Liver (tissue), 9 donors: ENCODE data around the gene IRAK1BP1. TPM values are rescaled to one million over a fixed set of nuclear protein-coding genes. Genes with fewer than 3 reads are reported as not detected.

Experiments
- DNase-seq: peaks from one replicate; pipeline ENCODE4 v3.0.0-alpha.2; 2017; ENCODE audit warnings: low spot score
- H3K27ac ChIP-seq, 2 donors: one replicate each; pipeline ENCODE4 v1.7.0; 2013; ENCODE audit warnings: inconsistent platforms in 2 of 2, low read length in 2 of 2, control low read depth in 1 of 2, low read depth in 1 of 2, mild to moderate bottlenecking in 1 of 2
- H3K27me3 ChIP-seq, 4 donors: one replicate each; pipeline versions ENCODE4 v1.6.1 to v1.7.0; 2013; ENCODE audit warnings: low read length in 3 of 4, inconsistent platforms in 1 of 4, mild to moderate bottlenecking in 1 of 4, moderate library complexity in 1 of 4; ENCODE audit not compliant: control insufficient read depth in 4 of 4, insufficient read depth in 4 of 4
- H3K36me3 ChIP-seq, 4 donors: one replicate each; pipeline versions ENCODE4 v1.6.1 to v1.7.0; 2013; ENCODE audit warnings: low read length in 3 of 4, mild to moderate bottlenecking in 3 of 4, low read depth in 1 of 4, moderate library complexity in 1 of 4; ENCODE audit not compliant: control insufficient read depth in 4 of 4, insufficient read depth in 3 of 4
- H3K4me1 ChIP-seq, 4 donors: one replicate each; pipeline versions ENCODE4 v1.6.1 to v1.7.0; 2013; ENCODE audit warnings: low read length in 3 of 4, mild to moderate bottlenecking in 3 of 4, moderate library complexity in 1 of 4; ENCODE audit not compliant: control insufficient read depth in 4 of 4, insufficient read depth in 4 of 4
- H3K4me3 ChIP-seq, 3 donors: one replicate each; pipeline versions ENCODE4 v1.6.1 to v1.7.0; 2013; ENCODE audit warnings: low read length in 3 of 3, control low read depth in 1 of 3, low read depth in 1 of 3, mild to moderate bottlenecking in 1 of 3
- H3K9ac ChIP-seq, 2 donors: one replicate each; pipeline ENCODE4 v1.7.0; 2013; ENCODE audit warnings: low read length in 2 of 2, mild to moderate bottlenecking in 2 of 2, moderate library complexity in 2 of 2, control low read depth in 1 of 2, low read depth in 1 of 2
- H3K9me3 ChIP-seq, 4 donors: one replicate each; pipeline versions ENCODE4 v1.6.1 to v1.7.0; 2013; ENCODE audit warnings: low read length in 3 of 4; ENCODE audit not compliant: control insufficient read depth in 4 of 4
- EGR1 ChIP-seq, 2 donors: IDR thresholded peaks; 2 replicates each; pipeline ENCODE4 v1.6.1; 2016 to 2018; ENCODE audit warnings: antibody characterized with exemption in 2 of 2, low read depth in 2 of 2
- FOXA1 ChIP-seq: IDR thresholded peaks from 2 replicates; pipeline ENCODE4 v1.6.1; 2016; ENCODE audit warnings: antibody characterized with exemption
- FOXA2 ChIP-seq: IDR thresholded peaks from 2 replicates; pipeline ENCODE4 v1.6.1; 2016; ENCODE audit warnings: antibody characterized with exemption
- GABPA ChIP-seq, 2 donors: IDR thresholded peaks in 1 of 2; conservative IDR thresholded peaks in 1 of 2; 2 replicates each; pipeline ENCODE4 v1.6.1; 2016; ENCODE audit warnings: antibody characterized with exemption in 2 of 2, mild to moderate bottlenecking in 1 of 2, moderate library complexity in 1 of 2
- HNF4A ChIP-seq, 2 donors: conservative IDR thresholded peaks; 2 replicates each; pipeline ENCODE4 v1.6.1; 2016; ENCODE audit warnings: antibody characterized with exemption in 2 of 2, mild to moderate bottlenecking in 2 of 2
- HNF4G ChIP-seq: IDR thresholded peaks from 2 replicates; pipeline ENCODE4 v1.6.1; 2016; ENCODE audit warnings: antibody characterized with exemption
- JUND ChIP-seq, 2 donors: IDR thresholded peaks; 2 replicates each; pipeline ENCODE4 v1.6.1; 2016; ENCODE audit warnings: antibody characterized with exemption in 2 of 2
- NR2F2 ChIP-seq: IDR thresholded peaks from 2 replicates; pipeline ENCODE4 v1.6.1; 2016; ENCODE audit warnings: antibody characterized with exemption
- RAD21 ChIP-seq, 2 donors: IDR thresholded peaks; 2 replicates each; pipeline ENCODE4 v1.6.1; 2016; ENCODE audit warnings: antibody characterized with exemption in 2 of 2, mild to moderate bottlenecking in 2 of 2
- REST ChIP-seq: IDR thresholded peaks from 2 replicates; pipeline ENCODE4 v1.6.1; 2016; ENCODE audit warnings: antibody characterized with exemption, mild to moderate bottlenecking
- RXRA ChIP-seq, 2 donors: IDR thresholded peaks; 2 replicates each; pipeline ENCODE4 v1.6.1; 2017 to 2018; ENCODE audit warnings: antibody characterized with exemption in 2 of 2, mild to moderate bottlenecking in 1 of 2
- SP1 ChIP-seq: IDR thresholded peaks from 2 replicates; pipeline ENCODE4 v1.6.1; 2018; ENCODE audit warnings: antibody characterized with exemption, mild to moderate bottlenecking
- TAF1 ChIP-seq: conservative IDR thresholded peaks from 2 replicates; pipeline ENCODE4 v1.6.1; 2016; ENCODE audit warnings: antibody characterized with exemption, mild to moderate bottlenecking
- YY1 ChIP-seq: IDR thresholded peaks from 2 replicates; pipeline ENCODE4 v1.6.1; 2016; ENCODE audit warnings: antibody characterized with exemption, mild to moderate bottlenecking
- WGBS: extraction: QIAGEN DNeasy Blood & Tissue Kit; methylation state at CpG from one replicate; pipeline ENCODE4 v1.1.7; 2013; 5-methylcytosine and 5-hydroxymethylcytosine counted together
- polyA plus RNA-seq, 2 donors: library from polyadenylated mRNA; stranded (reverse) in 1 of 2; unstranded in 1 of 2; fragments of 200-250 nt in 1 of 2; fragments of >200 nt in 1 of 2; fragmentation: Nextera tagmentation in 1 of 2; extraction: Ambion mirVana in 1 of 2; gene quantifications; one replicate each; pipeline versions ENCODE4 v1.2.1 to v1.2.3, GENCODE V29; 2013 to 2015
- total RNA-seq, 2 donors: library from RNA; depleted of rRNA; stranded (reverse); fragments of >200 nt; gene quantifications; one replicate each; pipeline ENCODE4 v1.2.3, GENCODE V29; 2014
- TF ChIP-seq, protein P1 (sequence below): IDR thresholded peaks from 2 replicates; pipeline ENCODE4 v1.6.1; 2016; ENCODE audit warnings: antibody characterized with exemption
- TF ChIP-seq, protein P2 (sequence below): IDR thresholded peaks from 2 replicates; pipeline ENCODE4 v1.6.1; 2016; ENCODE audit warnings: antibody characterized with exemption
- TF ChIP-seq, protein P3 (sequence below): fragments of 150-350 bp; IDR thresholded peaks from 2 replicates; pipeline ENCODE4 v1.5.1; 2017; ENCODE audit warnings: improper control_type of control experiment, low read depth, low read length; ENCODE audit not compliant: missing input control
- TF ChIP-seq, protein P4 (sequence below): IDR thresholded peaks from 2 replicates; pipeline ENCODE4 v1.6.1; 2016; ENCODE audit warnings: antibody characterized with exemption
- donor health status: healthy.
- donor health status: healthy.
- donor health status: healthy.
- donor health status: healthy.
- donor health status: healthy.

The IRAK1BP1 gene
- total and polyA plus RNA-seq, 4 donors: 0.46 to 2.2 (median 0.77) TPM

DNA sequence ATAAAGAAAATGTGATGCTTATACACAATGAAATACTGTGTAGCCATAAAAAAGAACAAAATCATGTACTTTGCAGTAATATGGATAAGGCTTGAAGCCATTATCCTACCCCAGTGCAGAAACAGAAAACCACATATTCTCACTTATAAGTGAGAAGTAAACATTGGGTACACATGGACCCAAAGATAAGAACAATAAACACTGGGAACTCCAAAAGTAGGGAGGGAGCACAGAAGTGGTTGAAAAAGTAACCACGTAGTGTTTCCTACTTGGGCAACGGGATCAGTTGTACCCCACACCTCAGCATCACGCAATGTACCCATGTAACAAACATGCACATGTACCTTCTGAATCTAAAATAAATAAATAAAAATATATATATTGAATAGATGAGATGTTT lies 8.2 kb downstream of the IRAK1BP1 start:
- no peak overlapping the region for H3K9ac ChIP-seq
- H3K27ac ChIP-seq: no peak overlapping the region
- TF ChIP-seq, protein P1, sequence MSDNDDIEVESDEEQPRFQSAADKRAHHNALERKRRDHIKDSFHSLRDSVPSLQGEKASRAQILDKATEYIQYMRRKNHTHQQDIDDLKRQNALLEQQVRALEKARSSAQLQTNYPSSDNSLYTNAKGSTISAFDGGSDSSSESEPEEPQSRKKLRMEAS: no peak
- no peak for TF ChIP-seq RXRA (IDR thresholded peaks at IDR 0.05)
- TF ChIP-seq, protein P2, sequence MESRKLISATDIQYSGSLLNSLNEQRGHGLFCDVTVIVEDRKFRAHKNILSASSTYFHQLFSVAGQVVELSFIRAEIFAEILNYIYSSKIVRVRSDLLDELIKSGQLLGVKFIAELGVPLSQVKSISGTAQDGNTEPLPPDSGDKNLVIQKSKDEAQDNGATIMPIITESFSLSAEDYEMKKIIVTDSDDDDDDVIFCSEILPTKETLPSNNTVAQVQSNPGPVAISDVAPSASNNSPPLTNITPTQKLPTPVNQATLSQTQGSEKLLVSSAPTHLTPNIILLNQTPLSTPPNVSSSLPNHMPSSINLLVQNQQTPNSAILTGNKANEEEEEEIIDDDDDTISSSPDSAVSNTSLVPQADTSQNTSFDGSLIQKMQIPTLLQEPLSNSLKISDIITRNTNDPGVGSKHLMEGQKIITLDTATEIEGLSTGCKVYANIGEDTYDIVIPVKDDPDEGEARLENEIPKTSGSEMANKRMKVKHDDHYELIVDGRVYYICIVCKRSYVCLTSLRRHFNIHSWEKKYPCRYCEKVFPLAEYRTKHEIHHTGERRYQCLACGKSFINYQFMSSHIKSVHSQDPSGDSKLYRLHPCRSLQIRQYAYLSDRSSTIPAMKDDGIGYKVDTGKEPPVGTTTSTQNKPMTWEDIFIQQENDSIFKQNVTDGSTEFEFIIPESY: no peak
- TF ChIP-seq, protein P3, sequence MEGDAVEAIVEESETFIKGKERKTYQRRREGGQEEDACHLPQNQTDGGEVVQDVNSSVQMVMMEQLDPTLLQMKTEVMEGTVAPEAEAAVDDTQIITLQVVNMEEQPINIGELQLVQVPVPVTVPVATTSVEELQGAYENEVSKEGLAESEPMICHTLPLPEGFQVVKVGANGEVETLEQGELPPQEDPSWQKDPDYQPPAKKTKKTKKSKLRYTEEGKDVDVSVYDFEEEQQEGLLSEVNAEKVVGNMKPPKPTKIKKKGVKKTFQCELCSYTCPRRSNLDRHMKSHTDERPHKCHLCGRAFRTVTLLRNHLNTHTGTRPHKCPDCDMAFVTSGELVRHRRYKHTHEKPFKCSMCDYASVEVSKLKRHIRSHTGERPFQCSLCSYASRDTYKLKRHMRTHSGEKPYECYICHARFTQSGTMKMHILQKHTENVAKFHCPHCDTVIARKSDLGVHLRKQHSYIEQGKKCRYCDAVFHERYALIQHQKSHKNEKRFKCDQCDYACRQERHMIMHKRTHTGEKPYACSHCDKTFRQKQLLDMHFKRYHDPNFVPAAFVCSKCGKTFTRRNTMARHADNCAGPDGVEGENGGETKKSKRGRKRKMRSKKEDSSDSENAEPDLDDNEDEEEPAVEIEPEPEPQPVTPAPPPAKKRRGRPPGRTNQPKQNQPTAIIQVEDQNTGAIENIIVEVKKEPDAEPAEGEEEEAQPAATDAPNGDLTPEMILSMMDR: no peak
- no peak for TF ChIP-seq FOXA2
- no peak for TF ChIP-seq YY1
- TF ChIP-seq TAF1: no peak
- no peak for TF ChIP-seq NR2F2
- TF ChIP-seq HNF4A (conservative IDR thresholded peaks at IDR 0.05): no peak
- TF ChIP-seq, protein P4, sequence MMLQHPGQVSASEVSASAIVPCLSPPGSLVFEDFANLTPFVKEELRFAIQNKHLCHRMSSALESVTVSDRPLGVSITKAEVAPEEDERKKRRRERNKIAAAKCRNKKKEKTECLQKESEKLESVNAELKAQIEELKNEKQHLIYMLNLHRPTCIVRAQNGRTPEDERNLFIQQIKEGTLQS: no peak
- TF ChIP-seq HNF4G: no peak
- TF ChIP-seq SP1: no peak
- TF ChIP-seq EGR1 (IDR thresholded peaks at IDR 0.05; ENCODE audit: low read depth in 2 of 2): no peak
- no peak for TF ChIP-seq GABPA (IDR thresholded peaks at IDR 0.05 in 1 of 2, conservative IDR thresholded peaks at IDR 0.05 in 1 of 2)
- TF ChIP-seq REST: no peak
- TF ChIP-seq FOXA1: no peak
- no peak for TF ChIP-seq JUND (IDR thresholded peaks at IDR 0.05)
- no peak for TF ChIP-seq RAD21 (IDR thresholded peaks at IDR 0.05)
- DNase-seq: no peak
- H3K4me3 ChIP-seq: no peak overlapping the region
- H3K27me3 ChIP-seq: no peaks in the 10 kb centered on the region
- no peaks in the 10 kb centered on the region for H3K36me3 ChIP-seq
- no peaks in the 10 kb centered on the region for H3K9me3 ChIP-seq
- no peaks in the 10 kb centered on the region for H3K4me1 ChIP-seq
- WGBS: 93% methylated on average over 3 of the region's 3 CpGs
